ENCODE data around the gene RHBDD3.

RHBDD3 gene

GRCh38 chr22:29292379-29292778 lies 24.6 kb upstream of the RHBDD3 start:
- Mint-ChIP-seq H3K36me3 (ENCODE audit: low read depth) (peaks cover 87% of the 10 kb centered on the region), H3K27ac (no peak overlapping the region), H3K9me3 (no peaks in the 10 kb centered on the region), H3K4me3 (no peak overlapping the region), H3K27me3 (ENCODE audit: low read depth) (no peaks in the 10 kb centered on the region), H3K4me1 (no peaks in the 10 kb centered on the region)
- TF ChIP-seq CTCF (IDR thresholded peaks at IDR 0.05; ENCODE audit: unreplicated experiment in 3 of 3): no peak

GRCh38 chr22:29291215-29291614 lies 23.4 kb upstream of the RHBDD3 start:
- Mint-ChIP-seq H3K4me3 (no peak overlapping the region), H3K27me3 (ENCODE audit: low read depth) (no peaks in the 10 kb centered on the region), H3K9me3 (no peaks in the 10 kb centered on the region), H3K27ac (no peak overlapping the region), H3K4me1 (no peaks in the 10 kb centered on the region), H3K36me3 (ENCODE audit: low read depth) (peaks cover 89% of the 10 kb centered on the region)
- TF ChIP-seq CTCF (IDR thresholded peaks at IDR 0.05; ENCODE audit: unreplicated experiment in 3 of 3): no peak

- H3K36me3 Mint-ChIP-seq (ENCODE audit: low read depth): peaks cover 91% of the 10 kb centered on the region
- no peak overlapping the region for H3K27ac Mint-ChIP-seq
- no peak overlapping the region for H3K4me3 Mint-ChIP-seq
- H3K4me1 Mint-ChIP-seq: no peaks in the 10 kb centered on the region
- H3K9me3 Mint-ChIP-seq: no peaks in the 10 kb centered on the region
- H3K27me3 Mint-ChIP-seq (ENCODE audit: low read depth): no peaks in the 10 kb centered on the region
- no peak for TF ChIP-seq CTCF (IDR thresholded peaks at IDR 0.05; ENCODE audit: unreplicated experiment in 3 of 3)
Observed at GRCh38 chr22:29290061-29290460, 22.3 kb upstream of the RHBDD3 start.

- H3K9me3 Mint-ChIP-seq: no peaks in the 10 kb centered on the region
- no peak overlapping the region for H3K27ac Mint-ChIP-seq
- peaks cover 91% of the 10 kb centered on the region for H3K36me3 Mint-ChIP-seq (ENCODE audit: low read depth)
Observed at GRCh38 chr22:29288837-29289236, 21.1 kb upstream of the RHBDD3 start.

GRCh38 chr22:29284196-29284595 lies 16.4 kb upstream of the RHBDD3 start:
- Mint-ChIP-seq H3K27me3 (ENCODE audit: low read depth) (no peaks in the 10 kb centered on the region), H3K9me3 (no peaks in the 10 kb centered on the region), H3K36me3 (ENCODE audit: low read depth) (peaks cover 93% of the 10 kb centered on the region), H3K4me1 (no peaks in the 10 kb centered on the region), H3K27ac (no peak overlapping the region), H3K4me3 (no peak overlapping the region)
- no peak for TF ChIP-seq CTCF (IDR thresholded peaks at IDR 0.05; ENCODE audit: unreplicated experiment in 3 of 3)

More at GRCh38 chr22:29288837-29289236, 21.1 kb upstream of the RHBDD3 start:
- Mint-ChIP-seq H3K27me3 (ENCODE audit: low read depth) (no peaks in the 10 kb centered on the region), H3K4me3 (no peak overlapping the region), H3K4me1 (no peaks in the 10 kb centered on the region)
- TF ChIP-seq CTCF (IDR thresholded peaks at IDR 0.05; ENCODE audit: unreplicated experiment in 3 of 3): no peak

GRCh38 chr22:29277927-29278326 lies 10.1 kb upstream of the RHBDD3 start:
- peaks cover 95% of the 10 kb centered on the region for H3K36me3 Mint-ChIP-seq (ENCODE audit: low read depth)
- no peaks in the 10 kb centered on the region for H3K27me3 Mint-ChIP-seq (ENCODE audit: low read depth)
- no peaks in the 10 kb centered on the region for H3K9me3 Mint-ChIP-seq
- H3K4me1 Mint-ChIP-seq: peaks cover 28% of the 10 kb centered on the region
- no peak for TF ChIP-seq CTCF (IDR thresholded peaks at IDR 0.05; ENCODE audit: unreplicated experiment in 3 of 3)
- H3K4me3 Mint-ChIP-seq: no peak overlapping the region
- peak overlapping the region; percentile 7 to 74 (median 22) for H3K27ac Mint-ChIP-seq

Data from nephron (organoid).